Mesendoderm (in vitro differentiated cells): Measurements from ENCODE around the gene SPZ1. TPM values are rescaled to one million over a fixed set of nuclear protein-coding genes. Genes with fewer than 3 reads are reported as not detected.
"Not testable (repeated sequence)": the region's sequence is repeated elsewhere in the genome, so short reads cannot be mapped to it uniquely, and the experiment has no call there.

Experiments
- DNase-seq: peaks from one replicate; pipeline ENCODE4 v3.0.0; 2013
- H2AK5ac ChIP-seq: 2 replicates; pipeline ENCODE4 v1.6.1; 2013; ENCODE audit warnings: low read length, inconsistent platforms
- H2BK120ac ChIP-seq: 2 replicates; pipeline ENCODE4 v1.6.1; 2013; ENCODE audit warnings: low read depth, mild to moderate bottlenecking, low read length, moderate library complexity, mixed read lengths
- H2BK15ac ChIP-seq: replicated peaks from 2 replicates; pipeline ENCODE4 v1.6.1; 2013; ENCODE audit warnings: low read depth, mild to moderate bottlenecking, moderate library complexity
- H2BK5ac ChIP-seq: 2 replicates; pipeline ENCODE4 v1.6.1; 2013; ENCODE audit warnings: low read length, inconsistent platforms
- H3K18ac ChIP-seq: 2 replicates; pipeline ENCODE4 v1.6.1; 2013; ENCODE audit warnings: mild to moderate bottlenecking, low read length, mixed read lengths
- H3K23ac ChIP-seq: one replicate; pipeline ENCODE4 v1.6.1; 2013; ENCODE audit warnings: low read length
- H3K27ac ChIP-seq: 2 replicates; pipeline ENCODE4 v1.5.1; 2013; ENCODE audit warnings: low read depth, mild to moderate bottlenecking, inconsistent platforms, low read length, moderate library complexity
- H3K27me3 ChIP-seq: 2 replicates; pipeline ENCODE4 v1.6.1; 2013; ENCODE audit warnings: low read length, control low read depth, mild to moderate bottlenecking, inconsistent platforms; ENCODE audit not compliant: insufficient read depth, poor library complexity
- H3K36me3 ChIP-seq: 2 replicates; pipeline ENCODE4 v1.6.1; 2013; ENCODE audit warnings: low read length, inconsistent platforms; ENCODE audit not compliant: control insufficient read depth, insufficient read depth
- H3K4ac ChIP-seq: one replicate; pipeline ENCODE4 v1.6.1; 2013; ENCODE audit warnings: low read depth, mild to moderate bottlenecking, low read length, moderate library complexity
- H3K4me1 ChIP-seq: 2 replicates; pipeline ENCODE4 v1.6.1; 2013; ENCODE audit warnings: low read depth, low read length, inconsistent platforms; ENCODE audit not compliant: control insufficient read depth
- H3K4me2 ChIP-seq: 2 replicates; pipeline ENCODE4 v1.6.1; 2013; ENCODE audit warnings: low read length
- H3K4me3 ChIP-seq: 2 replicates; pipeline ENCODE4 v1.5.1; 2013; ENCODE audit warnings: mild to moderate bottlenecking, low read length
- H3K56ac ChIP-seq: one replicate; pipeline ENCODE4 v1.6.1; 2013; ENCODE audit warnings: low read length
- H3K79me1 ChIP-seq: 2 replicates; pipeline ENCODE4 v1.6.1; 2013; ENCODE audit warnings: low read length, inconsistent platforms
- H3K79me2 ChIP-seq: 2 replicates; pipeline ENCODE4 v1.6.1; 2013; ENCODE audit warnings: mild to moderate bottlenecking, low read length; ENCODE audit not compliant: control insufficient read depth, insufficient read depth
- H3K9ac ChIP-seq: 2 replicates; pipeline ENCODE4 v1.6.1; 2013; ENCODE audit warnings: low read length, inconsistent platforms
- H4K5ac ChIP-seq: one replicate; pipeline ENCODE4 v1.6.1; 2013; ENCODE audit warnings: low read length
- H4K8ac ChIP-seq: one replicate; pipeline ENCODE4 v1.6.1; 2013; ENCODE audit warnings: low read depth, mild to moderate bottlenecking, control low read depth, low read length, moderate library complexity
- WGBS: extraction: QIAGEN DNeasy Blood & Tissue Kit; methylation state at CpG from one replicate; pipeline ENCODE4 v1.1.7; 2013; ENCODE audit warnings: low lambda C conversion rate, missing lambda C conversion rate; ENCODE audit not compliant: insufficient coverage; ENCODE audit errors: extremely low coverage; 5-methylcytosine and 5-hydroxymethylcytosine counted together
- polyA plus RNA-seq, 2 experiments: library from polyadenylated mRNA; stranded (reverse); fragments of 200-250 nt; gene quantifications; one replicate each; pipeline ENCODE4 v1.2.3, GENCODE V29; 2013

SPZ1 gene, protein sequence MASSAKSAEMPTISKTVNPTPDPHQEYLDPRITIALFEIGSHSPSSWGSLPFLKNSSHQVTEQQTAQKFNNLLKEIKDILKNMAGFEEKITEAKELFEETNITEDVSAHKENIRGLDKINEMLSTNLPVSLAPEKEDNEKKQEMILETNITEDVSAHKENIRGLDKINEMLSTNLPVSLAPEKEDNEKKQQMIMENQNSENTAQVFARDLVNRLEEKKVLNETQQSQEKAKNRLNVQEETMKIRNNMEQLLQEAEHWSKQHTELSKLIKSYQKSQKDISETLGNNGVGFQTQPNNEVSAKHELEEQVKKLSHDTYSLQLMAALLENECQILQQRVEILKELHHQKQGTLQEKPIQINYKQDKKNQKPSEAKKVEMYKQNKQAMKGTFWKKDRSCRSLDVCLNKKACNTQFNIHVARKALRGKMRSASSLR
- not detected for polyA plus RNA-seq (2013, experiment 1 of 2)
- polyA plus RNA-seq (2013, experiment 2 of 2) = not detected

- Histone ChIP-seq H3K9ac (no peak within 1 kb of the TSS), H3K27me3 (no peaks in the 10 kb centered on the region), H3K56ac (no peak within 1 kb of the TSS), H3K4ac (no peak within 1 kb of the TSS), H3K79me1 (no peaks in the 10 kb centered on the region), H2BK120ac (no peak within 1 kb of the TSS), H4K8ac (no peak within 1 kb of the TSS), H2BK15ac (no peak within 1 kb of the TSS), H3K23ac (no peak within 1 kb of the TSS), H3K4me1 (no peaks in the 10 kb centered on the region), H2BK5ac (no peak within 1 kb of the TSS), H4K5ac (no peak within 1 kb of the TSS), H2AK5ac (no peak within 1 kb of the TSS), H3K79me2 (no peaks in the 10 kb centered on the region), H3K27ac (no peak within 1 kb of the TSS), H3K18ac (no peak within 1 kb of the TSS), H3K36me3 (no peaks in the 10 kb centered on the region), H3K4me2 (no peak within 1 kb of the TSS), H3K4me3 (no peak within 1 kb of the TSS)
- DNase-seq = no peak
- WGBS = no CpG with 5 or more reads among the region's 2 CpGs
Measured at GRCh38 chr5:80319702-80320101, at the start of gene SPZ1. TSS of gene SPZ1 (plus strand) at chr5:80320002. CDS start at chr5:80320216, 214 bp downstream.

GRCh38 chr5:80270543-80270942 is 49.3 kb upstream of the SPZ1 start:
- not testable (repeated sequence) for H3K27ac ChIP-seq, H3K23ac ChIP-seq, H3K9ac ChIP-seq, H3K4ac ChIP-seq, H3K79me1 ChIP-seq, H2AK5ac ChIP-seq, H3K4me2 ChIP-seq, H3K4me1 ChIP-seq, H3K79me2 ChIP-seq, H2BK15ac ChIP-seq, H3K56ac ChIP-seq, H3K27me3 ChIP-seq, H4K5ac ChIP-seq, H4K8ac ChIP-seq, H3K4me3 ChIP-seq, H3K36me3 ChIP-seq, DNase-seq, H2BK120ac ChIP-seq, H2BK5ac ChIP-seq
- peak overlapping the region; percentile 75 for H3K18ac ChIP-seq
- WGBS = no CpG with 5 or more reads among the region's 2 CpGs

- Histone ChIP-seq H3K27ac (no peak overlapping the region), H4K5ac (no peak overlapping the region), H3K79me2 (no peaks in the 10 kb centered on the region), H3K56ac (no peak overlapping the region), H2BK15ac (no peak overlapping the region), H4K8ac (no peak overlapping the region), H3K23ac (no peak overlapping the region), H3K4me2 (no peak overlapping the region), H3K18ac (no peak overlapping the region), H3K4ac (no peak overlapping the region), H3K4me1 (no peaks in the 10 kb centered on the region), H2AK5ac (no peak overlapping the region), H3K4me3 (no peak overlapping the region), H2BK5ac (no peak overlapping the region), H3K27me3 (no peaks in the 10 kb centered on the region), H2BK120ac (no peak overlapping the region), H3K79me1 (no peaks in the 10 kb centered on the region), H3K9ac (no peak overlapping the region), H3K36me3 (no peaks in the 10 kb centered on the region)
- peak; percentile 78 for DNase-seq
- WGBS = no CpG with 5 or more reads among the region's 2 CpGs
Measured at GRCh38 chr5:80275347-80275746, 44.5 kb upstream of the SPZ1 start.

- H3K27me3 ChIP-seq = no peaks in the 10 kb centered on the region
- H3K4me2 ChIP-seq = no peak overlapping the region
- H3K4ac ChIP-seq = no peak overlapping the region
- no peak overlapping the region for H3K56ac ChIP-seq
- no peaks in the 10 kb centered on the region for H3K36me3 ChIP-seq
- no peak overlapping the region for H4K5ac ChIP-seq
- no peak overlapping the region for H2BK15ac ChIP-seq
- H2AK5ac ChIP-seq = no peak overlapping the region
- H4K8ac ChIP-seq = no peak overlapping the region
- no peak overlapping the region for H3K9ac ChIP-seq
- no peak for DNase-seq
- no peak overlapping the region for H2BK5ac ChIP-seq
- no peaks in the 10 kb centered on the region for H3K79me1 ChIP-seq
- H2BK120ac ChIP-seq = no peak overlapping the region
- H3K4me1 ChIP-seq = no peaks in the 10 kb centered on the region
- no peak overlapping the region for H3K23ac ChIP-seq
- no peak overlapping the region for H3K18ac ChIP-seq
- no peaks in the 10 kb centered on the region for H3K79me2 ChIP-seq
- no peak overlapping the region for H3K4me3 ChIP-seq
- H3K27ac ChIP-seq = no peak overlapping the region
Measured at GRCh38 chr5:80276186-80276585, 43.6 kb upstream of the SPZ1 start.

DNA sequence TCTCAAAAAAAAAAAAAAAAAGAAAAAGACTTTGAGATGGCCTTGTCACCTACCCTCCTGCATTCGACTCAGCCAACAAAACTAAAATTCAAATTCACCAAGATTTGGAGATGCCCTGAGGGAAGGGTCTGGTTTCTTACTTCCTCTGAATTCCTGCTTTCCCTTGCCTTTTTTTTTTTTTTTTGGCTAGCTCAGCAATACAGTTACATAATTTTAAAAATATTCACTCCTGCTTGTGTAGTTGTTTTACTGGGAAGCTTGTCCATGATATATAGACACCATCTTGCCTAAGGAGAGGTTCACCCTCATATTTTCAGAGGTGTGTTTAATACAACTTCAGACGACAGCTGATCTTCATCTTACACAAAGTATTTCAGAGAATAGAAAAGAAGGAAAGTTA is 42.6 kb upstream of the SPZ1 start:
- no CpG with 5 or more reads among the region's 2 CpGs for WGBS
- H3K4ac ChIP-seq = no peak overlapping the region
- H3K4me2 ChIP-seq = no peak overlapping the region
- no peak overlapping the region for H2BK120ac ChIP-seq
- no peak overlapping the region for H3K4me3 ChIP-seq
- no peak overlapping the region for H3K9ac ChIP-seq
- H3K56ac ChIP-seq = no peak overlapping the region
- H3K4me1 ChIP-seq = no peaks in the 10 kb centered on the region
- H2AK5ac ChIP-seq = no peak overlapping the region
- no peak overlapping the region for H3K27ac ChIP-seq
- no peak overlapping the region for H4K8ac ChIP-seq
- no peaks in the 10 kb centered on the region for H3K36me3 ChIP-seq
- H3K23ac ChIP-seq = no peak overlapping the region
- no peak overlapping the region for H2BK15ac ChIP-seq
- H3K79me2 ChIP-seq = no peaks in the 10 kb centered on the region
- H4K5ac ChIP-seq = no peak overlapping the region
- H3K79me1 ChIP-seq = no peaks in the 10 kb centered on the region
- H3K18ac ChIP-seq = no peak overlapping the region
- H3K27me3 ChIP-seq = no peaks in the 10 kb centered on the region
- no peak overlapping the region for H2BK5ac ChIP-seq
- DNase-seq = no peak

DNA sequence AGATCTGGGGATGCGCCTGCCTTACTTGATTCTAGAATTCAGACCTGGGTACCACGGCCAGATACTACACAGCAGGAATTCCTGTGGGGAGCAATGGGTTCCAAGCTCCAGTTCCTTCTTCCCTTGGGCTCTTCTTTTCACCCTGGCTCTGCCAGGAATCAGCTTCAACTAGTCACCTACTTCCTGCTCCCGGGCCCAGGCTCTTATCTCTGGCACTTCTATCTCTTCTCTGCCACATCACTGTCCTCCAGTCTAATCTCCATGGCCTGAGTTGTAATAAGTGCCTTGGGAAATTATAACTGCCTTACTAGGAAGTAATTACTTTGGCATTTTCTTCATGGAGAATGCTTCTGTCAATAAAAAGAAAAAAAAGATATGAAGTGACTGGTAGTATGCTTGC is 37.7 kb upstream of the SPZ1 start:
- no peak overlapping the region for H2AK5ac ChIP-seq
- H3K23ac ChIP-seq = no peak overlapping the region
- no peak overlapping the region for H3K27ac ChIP-seq
- no CpG with 5 or more reads among the region's 3 CpGs for WGBS
- H3K36me3 ChIP-seq = no peaks in the 10 kb centered on the region
- no peak overlapping the region for H4K8ac ChIP-seq
- H3K4me1 ChIP-seq = no peaks in the 10 kb centered on the region
- DNase-seq = no peak
- no peaks in the 10 kb centered on the region for H3K27me3 ChIP-seq
- no peak overlapping the region for H3K9ac ChIP-seq
- no peak overlapping the region for H3K4ac ChIP-seq
- H3K4me3 ChIP-seq = no peak overlapping the region
- H2BK5ac ChIP-seq = no peak overlapping the region
- H3K4me2 ChIP-seq = no peak overlapping the region
- H2BK120ac ChIP-seq = no peak overlapping the region
- no peaks in the 10 kb centered on the region for H3K79me2 ChIP-seq
- no peak overlapping the region for H3K56ac ChIP-seq
- H4K5ac ChIP-seq = no peak overlapping the region
- no peak overlapping the region for H3K18ac ChIP-seq
- no peaks in the 10 kb centered on the region for H3K79me1 ChIP-seq
- H2BK15ac ChIP-seq = no peak overlapping the region
